ENCODE data around the gene ZNF501. TPM values are rescaled to one million over a fixed set of nuclear protein-coding genes. Genes with fewer than 3 reads are reported as not detected.

Gene ZNF501
- not detected in 5 replicates for total RNA-seq (2022; extraction: Qiagen RNA extraction; ENCODE audit: low read depth)

DNA sequence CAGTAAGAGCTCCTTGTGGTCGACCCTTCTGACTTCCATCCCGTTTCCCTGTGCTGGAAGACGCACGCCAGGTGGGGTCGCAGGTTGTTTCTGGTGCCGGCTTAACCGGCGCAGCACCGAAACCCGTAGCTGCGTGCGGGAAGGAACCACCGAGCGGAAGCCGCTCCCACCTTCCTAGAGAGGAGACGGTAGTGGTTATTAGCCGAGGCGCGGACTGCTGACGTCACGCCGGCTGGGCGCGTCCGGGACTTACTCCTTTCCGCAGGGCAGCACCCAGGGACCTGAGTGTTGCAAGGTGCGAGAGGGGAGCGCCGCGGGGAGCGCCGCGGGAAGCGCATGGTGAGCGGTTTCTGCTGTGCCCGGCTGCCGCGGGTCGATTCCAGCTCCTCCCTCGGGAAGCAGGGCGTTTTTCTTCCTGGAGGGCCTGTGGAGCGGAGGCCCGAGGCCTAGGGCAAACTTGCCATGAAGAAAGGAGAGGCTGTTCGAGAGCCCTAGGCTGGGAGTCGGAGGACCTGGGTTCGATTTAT is at the start of gene ZNF501:
Gene ZNF501, plus strand, starts transcription at position 252 of the 527 bp plus-strand sequence. CDS start 4,787 bp downstream, outside the sequence.

GRCh38 chr3:44712455-44713075 is 16.9 kb upstream of the ZNF501 start, which contains the start of gene ZNF502:
Gene ZNF502 (plus strand): TSS chr3:44712660. CDS start chr3:44720262, 7,602 bp downstream.

DNA sequence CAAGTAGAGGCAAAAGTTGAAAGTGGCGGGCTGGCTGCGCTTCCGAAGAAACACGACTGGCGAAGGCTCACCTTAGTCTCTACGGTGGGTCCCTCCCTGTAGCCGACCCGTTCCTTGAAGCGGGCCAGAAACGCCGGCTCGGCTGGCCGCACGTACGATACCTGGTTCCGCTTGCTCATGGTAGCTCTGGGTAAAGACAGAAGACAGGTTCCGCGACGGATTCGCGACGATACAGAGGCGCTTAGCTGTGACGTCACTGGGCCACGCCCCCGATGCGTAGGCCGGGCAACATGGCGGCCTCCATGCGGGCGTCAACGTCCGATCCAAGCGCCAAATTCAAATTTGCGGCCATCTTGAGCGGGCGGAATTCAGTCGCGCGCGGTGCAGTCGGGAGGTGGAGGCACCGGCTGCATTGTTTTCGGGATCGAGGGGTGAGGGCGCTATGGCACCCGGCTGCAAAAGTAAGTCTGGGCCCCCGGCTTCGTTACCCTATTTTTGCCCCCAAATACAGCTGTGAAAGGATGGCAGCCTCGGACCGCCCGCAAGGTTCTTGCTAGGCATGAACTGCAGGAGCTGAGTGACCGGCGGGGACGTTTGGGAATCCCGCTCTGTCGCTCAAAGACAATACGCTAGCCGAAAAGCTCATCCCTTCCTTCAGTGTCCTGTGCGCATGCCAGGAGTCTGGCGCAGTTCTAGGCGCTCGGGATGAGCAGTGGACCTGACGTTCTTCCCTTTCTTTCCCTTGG is 32.2 kb downstream of the ZNF501 start, which contains the start of the genes KIAA1143 and KIF15:
Gene KIAA1143, minus strand, starts transcription at position 196 of the 746 bp plus-strand sequence. Its CDS starts 17 bp downstream, at position 179.
Gene KIF15, plus strand, starts transcription at position 371 of the 746 bp plus-strand sequence. Its CDS starts 72 bp downstream, at position 443.

Other genes starting within 250 kb of the ZNF501 start
- gene ZKSCAN7, start 174.4 kb upstream of the ZNF501 start, total RNA-seq (2022; extraction: Qiagen RNA extraction; ENCODE audit: low read depth), result not detected in 5 replicates
- not detected in 5 replicates for gene ZNF660, start 144.7 kb upstream of the ZNF501 start, total RNA-seq (2022; extraction: Qiagen RNA extraction; ENCODE audit: low read depth)
- 1.0 to 2.4 TPM (median 1.7 TPM) in 5 replicates for gene ZNF197, start 104.6 kb upstream of the ZNF501 start, total RNA-seq (2022; extraction: Qiagen RNA extraction; ENCODE audit: low read depth)
- gene ZNF35, start 80.9 kb upstream of the ZNF501 start, total RNA-seq (2022; extraction: Qiagen RNA extraction; ENCODE audit: low read depth), result 4.1 to 7.7 TPM (median 5.1 TPM) in 5 replicates
- gene ZNF502, start 17.0 kb upstream of the ZNF501 start, total RNA-seq (2022; extraction: Qiagen RNA extraction; ENCODE audit: low read depth), result 1.2 to 2.1 TPM (median 1.5 TPM) in 5 replicates
- 10.8 to 17.7 TPM (median 16.5 TPM) in 5 replicates for gene KIAA1143, start 32.0 kb downstream of the ZNF501 start, total RNA-seq (2022; extraction: Qiagen RNA extraction; ENCODE audit: low read depth)
- gene KIF15, start 32.2 kb downstream of the ZNF501 start, total RNA-seq (2022; extraction: Qiagen RNA extraction; ENCODE audit: low read depth), result 6.9 to 14.1 TPM (median 9.9 TPM) in 5 replicates
- gene TMEM42, start 132.3 kb downstream of the ZNF501 start, total RNA-seq (2022; extraction: Qiagen RNA extraction; ENCODE audit: low read depth), result 5.7 to 10.6 TPM (median 9.8 TPM) in 5 replicates
- 0.02 to 0.08 TPM (median 0.06 TPM) in 4 of 5 replicates, not detected in the other for gene TGM4, start 145.0 kb downstream of the ZNF501 start, total RNA-seq (2022; extraction: Qiagen RNA extraction; ENCODE audit: low read depth)
- 34.3 to 39.2 TPM (median 37.4 TPM) in 5 replicates for gene ZDHHC3, start 246.5 kb downstream of the ZNF501 start, total RNA-seq (2022; extraction: Qiagen RNA extraction; ENCODE audit: low read depth)
- gene EXOSC7, start 246.6 kb downstream of the ZNF501 start, total RNA-seq (2022; extraction: Qiagen RNA extraction; ENCODE audit: low read depth), result 45.5 to 51.5 TPM (median 47.1 TPM) in 5 replicates